ENCODE measurements around the gene ATL3.

DNA sequence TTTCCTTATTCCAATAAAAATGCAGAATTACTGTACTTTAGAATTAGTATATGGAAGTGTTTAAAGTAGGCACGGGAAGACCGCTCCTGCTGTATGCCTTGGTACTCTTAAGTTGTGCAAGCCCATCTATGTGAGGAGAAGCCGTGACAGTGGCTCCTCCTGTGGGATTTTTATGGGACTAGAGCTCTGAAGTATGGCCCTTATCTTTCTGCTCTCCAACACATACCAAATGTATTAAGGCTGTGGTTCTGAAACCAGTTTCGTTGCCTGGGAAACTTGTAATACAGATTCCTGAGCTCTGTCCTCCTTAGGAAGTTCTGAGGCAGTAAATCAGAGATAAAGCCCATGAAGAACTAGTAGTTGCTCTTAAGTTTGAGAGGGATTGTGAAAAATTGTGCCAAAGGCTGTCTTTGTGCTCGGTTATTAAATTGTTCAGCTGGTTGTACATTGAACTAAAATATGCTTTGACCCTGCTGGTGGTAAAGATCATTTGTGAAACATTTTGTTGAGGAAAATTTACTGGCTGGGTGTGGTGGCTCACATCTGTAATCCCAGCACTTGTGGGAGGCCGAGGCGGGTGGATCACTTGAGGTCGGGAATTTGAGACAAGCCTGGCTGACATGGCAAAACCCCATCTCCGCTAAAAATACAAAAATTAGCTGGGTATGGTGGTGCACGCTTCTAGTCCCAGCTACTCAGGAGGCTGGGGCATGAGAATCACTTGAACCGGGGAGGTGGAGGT, 39.5 kb upstream of the ATL3 start:
- TF ChIP-seq POLR2A (IDR thresholded peaks at IDR 0.05): no peak
- TF ChIP-seq, protein P1, sequence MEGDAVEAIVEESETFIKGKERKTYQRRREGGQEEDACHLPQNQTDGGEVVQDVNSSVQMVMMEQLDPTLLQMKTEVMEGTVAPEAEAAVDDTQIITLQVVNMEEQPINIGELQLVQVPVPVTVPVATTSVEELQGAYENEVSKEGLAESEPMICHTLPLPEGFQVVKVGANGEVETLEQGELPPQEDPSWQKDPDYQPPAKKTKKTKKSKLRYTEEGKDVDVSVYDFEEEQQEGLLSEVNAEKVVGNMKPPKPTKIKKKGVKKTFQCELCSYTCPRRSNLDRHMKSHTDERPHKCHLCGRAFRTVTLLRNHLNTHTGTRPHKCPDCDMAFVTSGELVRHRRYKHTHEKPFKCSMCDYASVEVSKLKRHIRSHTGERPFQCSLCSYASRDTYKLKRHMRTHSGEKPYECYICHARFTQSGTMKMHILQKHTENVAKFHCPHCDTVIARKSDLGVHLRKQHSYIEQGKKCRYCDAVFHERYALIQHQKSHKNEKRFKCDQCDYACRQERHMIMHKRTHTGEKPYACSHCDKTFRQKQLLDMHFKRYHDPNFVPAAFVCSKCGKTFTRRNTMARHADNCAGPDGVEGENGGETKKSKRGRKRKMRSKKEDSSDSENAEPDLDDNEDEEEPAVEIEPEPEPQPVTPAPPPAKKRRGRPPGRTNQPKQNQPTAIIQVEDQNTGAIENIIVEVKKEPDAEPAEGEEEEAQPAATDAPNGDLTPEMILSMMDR (IDR thresholded peaks at IDR 0.05): no peak
- TF ChIP-seq POLR2AphosphoS5 (IDR thresholded peaks at IDR 0.05): no peak
- TF ChIP-seq EP300 (IDR thresholded peaks at IDR 0.05): no peak

All from stomach (tissue), 4 donors.